Measurements from ENCODE around the gene MYO3B.
A peak's percentile ranks its signal among the peaks of the same experiment; 100 is the strongest.

MYO3B gene

GRCh38 chr2:170227951-170228350 lies 50.0 kb downstream of the MYO3B start:
- TF ChIP-seq, protein P1, sequence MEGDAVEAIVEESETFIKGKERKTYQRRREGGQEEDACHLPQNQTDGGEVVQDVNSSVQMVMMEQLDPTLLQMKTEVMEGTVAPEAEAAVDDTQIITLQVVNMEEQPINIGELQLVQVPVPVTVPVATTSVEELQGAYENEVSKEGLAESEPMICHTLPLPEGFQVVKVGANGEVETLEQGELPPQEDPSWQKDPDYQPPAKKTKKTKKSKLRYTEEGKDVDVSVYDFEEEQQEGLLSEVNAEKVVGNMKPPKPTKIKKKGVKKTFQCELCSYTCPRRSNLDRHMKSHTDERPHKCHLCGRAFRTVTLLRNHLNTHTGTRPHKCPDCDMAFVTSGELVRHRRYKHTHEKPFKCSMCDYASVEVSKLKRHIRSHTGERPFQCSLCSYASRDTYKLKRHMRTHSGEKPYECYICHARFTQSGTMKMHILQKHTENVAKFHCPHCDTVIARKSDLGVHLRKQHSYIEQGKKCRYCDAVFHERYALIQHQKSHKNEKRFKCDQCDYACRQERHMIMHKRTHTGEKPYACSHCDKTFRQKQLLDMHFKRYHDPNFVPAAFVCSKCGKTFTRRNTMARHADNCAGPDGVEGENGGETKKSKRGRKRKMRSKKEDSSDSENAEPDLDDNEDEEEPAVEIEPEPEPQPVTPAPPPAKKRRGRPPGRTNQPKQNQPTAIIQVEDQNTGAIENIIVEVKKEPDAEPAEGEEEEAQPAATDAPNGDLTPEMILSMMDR (IDR thresholded peaks at IDR 0.05; ENCODE audit: low read depth, low read length): no peak
- H3K4me3 ChIP-seq (replicated peaks in 1 of 2; ENCODE audit: low read depth in 2 of 2, low read length in 2 of 2): no peak overlapping the region

GRCh38 chr2:170228429-170228828 lies 50.5 kb downstream of the MYO3B start:
- DNase-seq (ENCODE audit: low read depth in 2 of 2): no peak
- no peak overlapping the region for H3K4me3 ChIP-seq (replicated peaks in 1 of 2; ENCODE audit: low read depth in 2 of 2, low read length in 2 of 2)
- TF ChIP-seq, protein P1 (IDR thresholded peaks at IDR 0.05; ENCODE audit: low read depth, low read length): no peak

More at GRCh38 chr2:170227951-170228350, 50.0 kb downstream of the MYO3B start:
- no peak for DNase-seq (ENCODE audit: low read depth in 2 of 2)

- no peak for DNase-seq (ENCODE audit: low read depth in 2 of 2)
- TF ChIP-seq, protein P1 (IDR thresholded peaks at IDR 0.05; ENCODE audit: low read depth, low read length): no peak
- H3K4me3 ChIP-seq (replicated peaks in 1 of 2; ENCODE audit: low read depth in 2 of 2, low read length in 2 of 2): no peak overlapping the region
Measured at GRCh38 chr2:170229125-170229524, 51.2 kb downstream of the MYO3B start.

GRCh38 chr2:170229744-170230143 lies 51.8 kb downstream of the MYO3B start:
- H3K4me3 ChIP-seq (replicated peaks in 1 of 2; ENCODE audit: low read depth in 2 of 2, low read length in 2 of 2): no peak overlapping the region
- DNase-seq (ENCODE audit: low read depth in 2 of 2): no peak
- TF ChIP-seq, protein P1 (IDR thresholded peaks at IDR 0.05; ENCODE audit: low read depth, low read length): no peak

- no peak overlapping the region for H3K4me3 ChIP-seq (replicated peaks in 1 of 2; ENCODE audit: low read depth in 2 of 2, low read length in 2 of 2)
- TF ChIP-seq, protein P1 (IDR thresholded peaks at IDR 0.05; ENCODE audit: low read depth, low read length): peak; percentile 39
- DNase-seq (ENCODE audit: low read depth in 2 of 2): peak; percentile 58 to 78
Measured at GRCh38 chr2:170235860-170236679, 58.1 kb downstream of the MYO3B start.

DNA sequence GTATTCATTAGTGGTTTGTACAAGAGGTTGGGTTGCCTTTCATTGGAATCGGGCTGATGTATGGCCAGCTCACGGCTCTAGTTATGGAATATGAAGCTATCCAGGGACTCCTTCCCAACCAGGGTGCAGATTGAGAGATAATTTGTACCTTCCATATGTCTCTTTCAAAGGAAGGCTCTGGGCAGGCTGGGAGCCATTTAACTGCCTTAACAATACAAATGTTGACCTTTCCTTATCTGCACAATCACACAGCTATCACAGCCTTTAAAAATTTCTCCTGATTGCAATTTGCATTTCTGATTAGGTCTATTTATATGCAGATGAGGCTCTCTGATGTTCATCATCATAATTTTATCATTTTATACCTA lies 58.7 kb downstream of the MYO3B start:
- DNase-seq (ENCODE audit: low read depth in 2 of 2): no peak
- TF ChIP-seq, protein P1 (IDR thresholded peaks at IDR 0.05; ENCODE audit: low read depth, low read length): no peak
- H3K4me3 ChIP-seq (replicated peaks in 1 of 2; ENCODE audit: low read depth in 2 of 2, low read length in 2 of 2): no peak overlapping the region

Data from cardiac fibroblast (primary cell).